Osteoblast (primary cell): ENCODE results near the gene CBY1. TPM values are rescaled to one million over a fixed set of nuclear protein-coding genes. Genes with fewer than 3 reads are reported as not detected.

Source experiments
- DNase-seq: peaks from one replicate; pipeline ENCODE4 v3.0.0; 2011; ENCODE audit warnings: low spot score, mixed read lengths; ENCODE audit not compliant: insufficient read length; ENCODE audit errors: missing footprints
- H2AFZ ChIP-seq: 2 replicates; pipeline ENCODE4 v1.6.0; 2011; ENCODE audit warnings: mild to moderate bottlenecking, low read length
- H3K27ac ChIP-seq: 2 replicates; pipeline ENCODE4 v1.5.1; 2011; ENCODE audit warnings: mild to moderate bottlenecking, low read depth, low read length, moderate library complexity
- H3K27me3 ChIP-seq: 2 replicates; pipeline ENCODE4 v1.6.0; 2012; ENCODE audit warnings: mild to moderate bottlenecking, control low read depth, inconsistent platforms, low read length, moderate library complexity; ENCODE audit not compliant: insufficient read depth
- H3K36me3 ChIP-seq: 2 replicates; pipeline ENCODE4 v1.5.1; 2011; ENCODE audit warnings: mild to moderate bottlenecking, low read length, control low read depth, moderate library complexity; ENCODE audit not compliant: insufficient read depth
- H3K4me1 ChIP-seq: 2 replicates; pipeline ENCODE4 v1.5.1; 2011; ENCODE audit warnings: mild to moderate bottlenecking, low read length, control low read depth, moderate library complexity; ENCODE audit not compliant: insufficient read depth
- H3K4me2 ChIP-seq: 2 replicates; pipeline ENCODE4 v1.6.0; 2011; ENCODE audit warnings: mild to moderate bottlenecking, low read length; ENCODE audit not compliant: insufficient read depth
- H3K4me3 ChIP-seq: fragments of 200-600 bp; sonication (generic); 3 replicates; pipeline ENCODE4 v1.5.1; 2012; ENCODE audit warnings: mild to moderate bottlenecking, low read length, inconsistent platforms; ENCODE audit not compliant: insufficient read depth
- H3K79me2 ChIP-seq: 2 replicates; pipeline ENCODE4 v1.6.0; 2012; ENCODE audit warnings: mild to moderate bottlenecking, low read length, control low read depth, inconsistent platforms; ENCODE audit not compliant: insufficient read depth
- H3K9me3 ChIP-seq: 2 replicates; pipeline ENCODE4 v1.5.1; 2011; ENCODE audit warnings: low read depth, low read length, control low read depth
- H4K20me1 ChIP-seq: 2 replicates; pipeline ENCODE4 v1.6.0; 2012; ENCODE audit warnings: mild to moderate bottlenecking, low read length, control low read depth; ENCODE audit not compliant: insufficient read depth
- CTCF ChIP-seq: IDR thresholded peaks from 2 replicates; pipeline ENCODE4 v1.5.1; 2011; ENCODE audit warnings: mild to moderate bottlenecking, low read depth, low read length, moderate library complexity; ENCODE audit errors: extremely low read depth
- total RNA-seq: library from RNA; depleted of rRNA; stranded (reverse); fragments of >200 nt; gene quantifications from 2 replicates; pipeline ENCODE4 v1.2.3, GENCODE V29; 2012

Gene CBY1
- total RNA-seq, 1 donor, result 13.8 TPM

- peak within 1 kb of the TSS; percentile 85 for H2AFZ ChIP-seq
- H3K36me3 ChIP-seq, result peaks cover 1% of the 10 kb centered on the region
- H3K4me2 ChIP-seq, result peak within 1 kb of the TSS; percentile 96
- H3K4me1 ChIP-seq, result peaks cover 49% of the 10 kb centered on the region
- peaks cover 11% of the 10 kb centered on the region for H4K20me1 ChIP-seq
- H3K27me3 ChIP-seq, result no peaks in the 10 kb centered on the region
- TF ChIP-seq CTCF, result no peak
- H3K79me2 ChIP-seq, result peaks cover 39% of the 10 kb centered on the region
- H3K4me3 ChIP-seq, result peak within 1 kb of the TSS; percentile 92
- peak within 1 kb of the TSS; percentile 96 for H3K27ac ChIP-seq
- DNase-seq, result peak; percentile 99
- no peaks in the 10 kb centered on the region for H3K9me3 ChIP-seq
Measured at GRCh38 chr22:38700789-38701628, 44.6 kb downstream of the CBY1 start, which contains the start of gene JOSD1. JOSD1 (minus strand) TSS chr22:38700943; CDS start chr22:38699987, 956 bp downstream.

- peak overlapping the region; percentile 92 for H3K4me2 ChIP-seq
- peaks cover 6% of the 10 kb centered on the region for H3K36me3 ChIP-seq
- no peaks in the 10 kb centered on the region for H3K27me3 ChIP-seq
- H3K4me3 ChIP-seq, result peak overlapping the region; percentile 62
- peak overlapping the region; percentile 88 for H2AFZ ChIP-seq
- peaks cover 31% of the 10 kb centered on the region for H4K20me1 ChIP-seq
- H3K27ac ChIP-seq, result peak overlapping the region; percentile 78
- peaks cover 28% of the 10 kb centered on the region for H3K4me1 ChIP-seq
- no peak for TF ChIP-seq CTCF
- DNase-seq, result no peak
- H3K79me2 ChIP-seq, result peaks cover 50% of the 10 kb centered on the region
- no peaks in the 10 kb centered on the region for H3K9me3 ChIP-seq
Measured at GRCh38 chr22:38704654-38705234, 48.3 kb downstream of the CBY1 start.

GRCh38 chr22:38705235-38706100, 49.0 kb downstream of the CBY1 start, which contains the start of gene GTPBP1:
GTPBP1 (plus strand) TSS chr22:38705944; CDS start chr22:38705956, 12 bp downstream.
- H3K79me2 ChIP-seq, result peaks cover 50% of the 10 kb centered on the region
- H3K36me3 ChIP-seq, result peaks cover 12% of the 10 kb centered on the region
- H3K4me1 ChIP-seq, result peaks cover 27% of the 10 kb centered on the region
- peak within 1 kb of the TSS; percentile 78 for H3K27ac ChIP-seq
- TF ChIP-seq CTCF, result peak; percentile 12
- H3K4me2 ChIP-seq, result peak within 1 kb of the TSS; percentile 92
- no peaks in the 10 kb centered on the region for H3K27me3 ChIP-seq
- H3K9me3 ChIP-seq, result no peaks in the 10 kb centered on the region
- H2AFZ ChIP-seq, result peak within 1 kb of the TSS; percentile 88
- H4K20me1 ChIP-seq, result peaks cover 37% of the 10 kb centered on the region
- peak; percentile 100 for DNase-seq
- H3K4me3 ChIP-seq, result peak within 1 kb of the TSS; percentile 90
